HCT116 (cell line): ENCODE measurements around the gene SLC2A13. TPM values are rescaled to one million over a fixed set of nuclear protein-coding genes. Genes with fewer than 3 reads are reported as not detected.

ENCODE experiments used
- ATAC-seq: fragments of 200-7000 bp; cut with Tn5 transposase; 2 replicates; pipeline ENCODE4 v1.9.1; 2020; ENCODE audit warnings: mild to moderate bottlenecking, moderate library complexity
- BruUV-seq: library from RNA; stranded (reverse); fragments of 400-500 nt; replicated peaks from 2 replicates; lab custom pipeline; 2021; lab: Mats Ljungman, UMichigan
- CTCF ChIA-PET: fragments of 300-600 bp; sonication (Branson Sonifier 250); formaldehyde crosslinking; loops from one replicate; lab custom pipeline; 2021; ENCODE audit warnings: antibody characterized with exemption; lab: Charles Lee
- POLR2A ChIA-PET: fragments of 300-600, 350-600 bp; sonication (Branson Sonifier 250); formaldehyde crosslinking; loops from one replicate; lab custom pipeline; 2021; ENCODE audit warnings: antibody characterized with exemption; lab: Charles Lee
- RAD21 ChIA-PET, 2 experiments: fragments of 300-600 bp; sonication (Branson Sonifier 250); formaldehyde crosslinking; loops; one replicate each; lab custom pipeline; 2023; ENCODE audit warnings: low total read pairs in 2 of 2; ENCODE audit not compliant: uncharacterized antibody in 2 of 2, unreplicated experiment in 2 of 2, low non-redundant PET in 1 of 2; lab: Charles Lee
- DNase-seq: peaks from one replicate; pipeline ENCODE4 v3.0.0-alpha.2; 2010; ENCODE audit warnings: low read depth, low spot score
- H2AFZ ChIP-seq: fragments of 200-600 bp; shearing (Covaris generic), sonication (generic); 2 replicates; pipeline ENCODE4 v1.6.1; 2017; ENCODE audit warnings: low read depth, mixed run types, mixed read lengths, antibody characterized with exemption, low read length; ENCODE audit not compliant: poor library complexity, severe bottlenecking
- H3K27ac ChIP-seq: 2 replicates; pipeline ENCODE4 v1.5.1; 2012; ENCODE audit warnings: low read depth, low read length
- H3K27me3 ChIP-seq: fragments of 200-600 bp; sonication (generic); 2 replicates; pipeline ENCODE4 v1.6.1; 2016; ENCODE audit warnings: mixed run types, low read length, mixed read lengths; ENCODE audit not compliant: insufficient read depth
- H3K36me3 ChIP-seq, 2 experiments: fragments of 200-500 bp in 1 of 2; fragments of 200-600 bp in 1 of 2; sonication (Bioruptor generic) in 1 of 2; sonication (generic) in 1 of 2; 2 replicates each; pipeline versions ENCODE4 v1.5.1 to v1.6.1; 2014 to 2016; ENCODE audit warnings: low read length in 2 of 2, inconsistent platforms in 1 of 2, mixed read lengths in 1 of 2, mixed run types in 1 of 2; ENCODE audit not compliant: insufficient read depth in 2 of 2, control insufficient read depth in 1 of 2
- H3K4me1 ChIP-seq, 2 experiments: fragments of 200-600 bp in 1 of 2; sonication (generic) in 1 of 2; 2 replicates each; pipeline versions ENCODE4 v1.5.1 to v1.6.1; 2012 to 2017; ENCODE audit warnings: low read length in 2 of 2, inconsistent platforms in 1 of 2, mild to moderate bottlenecking in 1 of 2, mixed read lengths in 1 of 2, mixed run types in 1 of 2, moderate library complexity in 1 of 2; ENCODE audit not compliant: insufficient read depth in 2 of 2, control insufficient read depth in 1 of 2
- H3K4me2 ChIP-seq: fragments of 200-600 bp; sonication (generic); 2 replicates; pipeline ENCODE4 v1.6.1; 2017; ENCODE audit warnings: mixed run types, low read length, mixed read lengths
- H3K4me3 ChIP-seq, 2 experiments: fragments of 200-600 bp in 1 of 2; sonication (generic) in 1 of 2; replicated peaks in 1 of 2; 2 replicates each; pipeline ENCODE4 v1.5.1; 2011 to 2016; ENCODE audit warnings: low read length in 2 of 2, control low read depth in 1 of 2, low read depth in 1 of 2, mild to moderate bottlenecking in 1 of 2, mixed read lengths in 1 of 2, mixed run types in 1 of 2
- H3K79me2 ChIP-seq: fragments of 200-600 bp; sonication (generic); 2 replicates; pipeline ENCODE4 v1.6.1; 2017; ENCODE audit warnings: mild to moderate bottlenecking, mixed run types, low read length, moderate library complexity, mixed read lengths; ENCODE audit not compliant: insufficient read depth
- H3K9ac ChIP-seq: fragments of 200-600 bp; sonication (generic); 2 replicates; pipeline ENCODE4 v1.6.1; 2016; ENCODE audit warnings: low read length, mixed read lengths
- H3K9me2 ChIP-seq: fragments of 200-600 bp; sonication (generic), shearing (Covaris generic); 2 replicates; pipeline ENCODE4 v1.6.1; 2017; ENCODE audit warnings: mixed run types, mild to moderate bottlenecking, moderate library complexity; ENCODE audit not compliant: insufficient read depth
- H3K9me3 ChIP-seq, 2 experiments: fragments of 200-500 bp in 1 of 2; fragments of 200-600 bp in 1 of 2; sonication (Bioruptor generic) in 1 of 2; sonication (generic) in 1 of 2; 2 replicates each; pipeline ENCODE4 v1.6.1; 2014 to 2017; ENCODE audit warnings: low read length in 2 of 2, mixed read lengths in 2 of 2, inconsistent platforms in 1 of 2, low read depth in 1 of 2, mild to moderate bottlenecking in 1 of 2, mixed run types in 1 of 2, moderate library complexity in 1 of 2; ENCODE audit not compliant: control insufficient read depth in 1 of 2, insufficient read depth in 1 of 2
- H4K20me1 ChIP-seq: fragments of 200-600 bp; sonication (generic), shearing (Covaris generic); 2 replicates; pipeline ENCODE4 v1.6.1; 2017; ENCODE audit warnings: mixed run types, mild to moderate bottlenecking, moderate library complexity; ENCODE audit not compliant: insufficient read depth
- CBX3 ChIP-seq: IDR thresholded peaks from 2 replicates; pipeline ENCODE4 v1.6.1; 2012; ENCODE audit warnings: low read depth
- CEBPB ChIP-seq: IDR thresholded peaks from 2 replicates; pipeline ENCODE4 v1.6.1; 2012; ENCODE audit warnings: low read depth
- EGR1 ChIP-seq: IDR thresholded peaks from 2 replicates; pipeline ENCODE4 v1.6.1; 2012; ENCODE audit warnings: low read depth
- ELF1 ChIP-seq: IDR thresholded peaks from 2 replicates; pipeline ENCODE4 v1.6.1; 2012; ENCODE audit warnings: low read depth, borderline replicate concordance
- JUND ChIP-seq: IDR thresholded peaks from 2 replicates; pipeline ENCODE4 v1.6.1; 2012
- POLR2A ChIP-seq: IDR thresholded peaks from 2 replicates; pipeline ENCODE4 v1.7.0; 2011; ENCODE audit warnings: borderline replicate concordance; ENCODE audit not compliant: insufficient read depth, insufficient read length; ENCODE audit errors: extremely low read depth
- POLR2AphosphoS5 ChIP-seq: IDR thresholded peaks from 2 replicates; pipeline ENCODE4 v1.6.1; 2011; ENCODE audit warnings: mild to moderate bottlenecking, low read depth, low read length, moderate library complexity
- RAD21 ChIP-seq: IDR thresholded peaks from 2 replicates; pipeline ENCODE4 v1.6.1; 2012; ENCODE audit warnings: low read depth, mild to moderate bottlenecking
- SIN3A ChIP-seq: IDR thresholded peaks from 2 replicates; pipeline ENCODE4 v1.6.1; 2012; ENCODE audit warnings: low read depth
- SP1 ChIP-seq: IDR thresholded peaks from 2 replicates; pipeline ENCODE4 v1.6.1; 2012; ENCODE audit warnings: low read depth
- SRF ChIP-seq: IDR thresholded peaks from 2 replicates; pipeline ENCODE4 v1.6.1; 2012; ENCODE audit warnings: low read depth
- TCF7L2 ChIP-seq: IDR thresholded peaks from 2 replicates; pipeline ENCODE4 v1.7.0; 2011; ENCODE audit warnings: borderline replicate concordance, inconsistent platforms; ENCODE audit not compliant: insufficient read depth, insufficient read length; ENCODE audit errors: extremely low read depth
- ZNF274 ChIP-seq: fragments of 200-500 bp; sonication (Bioruptor generic); IDR thresholded peaks from 2 replicates; pipeline ENCODE4 v1.6.1; 2014; ENCODE audit warnings: mild to moderate bottlenecking, low read depth, low read length, inconsistent platforms
- intact Hi-C: fragments of 100-400 bp; cut with micrococcal nuclease; formaldehyde crosslinking; loops from 2 replicates; pipeline ENCODE4 v1.10.0; 2022
- total RNA-seq: library from RNA; stranded (reverse); gene quantifications from one replicate; pipeline ENCODE4 v1.2.1, GENCODE V29; 2021; ENCODE audit not compliant: unreplicated experiment
- TF ChIP-seq, protein P1 (sequence below), 3 experiments: fragments of 200-600 bp in 1 of 3; sonication (generic) in 1 of 3; IDR thresholded peaks in 2 of 3; conservative IDR thresholded peaks in 1 of 3; 2 replicates each; pipeline ENCODE4 v1.5.1; 2012 to 2017; ENCODE audit warnings: low read depth in 2 of 3, low read length in 2 of 3, antibody characterized with exemption in 1 of 3, borderline replicate concordance in 1 of 3, control low read depth in 1 of 3, mild to moderate bottlenecking in 1 of 3, mixed read lengths in 1 of 3, mixed run types in 1 of 3, moderate library complexity in 1 of 3; ENCODE audit not compliant: insufficient read depth in 1 of 3

SLC2A13 gene
- total RNA-seq, 1 experiment from 2014 or later: 6.8 TPM

DNA sequence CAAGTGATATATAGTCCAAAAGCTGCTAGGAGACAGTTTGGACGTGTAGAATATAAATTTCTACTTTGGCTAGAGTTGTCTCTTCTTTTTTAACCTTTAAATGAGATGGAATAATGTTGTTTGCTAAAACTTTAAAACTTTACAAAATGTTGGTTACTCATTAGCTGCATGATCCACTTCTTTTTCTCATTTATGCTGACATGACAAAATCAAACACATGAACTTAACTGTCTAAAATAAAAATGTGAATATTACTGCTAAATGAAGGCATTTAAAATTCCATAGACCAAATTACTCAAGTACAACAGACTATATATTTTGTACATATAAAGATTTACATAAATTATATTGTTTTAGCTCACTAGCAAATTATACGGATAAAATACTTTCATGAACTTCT lies 350.4 kb downstream of the SLC2A13 start:
- H3K9me3 ChIP-seq: no peaks in the 10 kb centered on the region
- H3K9ac ChIP-seq: no peak overlapping the region
- ChIA-PET RAD21 (no interaction called here), POLR2A (no interaction called here), CTCF (interaction anchor here (1.1 kb wide), 1 partner anchor 8 kb away, joined by 4 read pairs; no protein-coding TSS in a partner anchor)
- no peaks in the 10 kb centered on the region for H3K79me2 ChIP-seq
- no peak overlapping the region for H3K4me2 ChIP-seq
- H3K27me3 ChIP-seq: no peaks in the 10 kb centered on the region
- no TSS peak for BruUV-seq
- intact Hi-C loops: no loop called here
- H3K9me2 ChIP-seq: no peaks in the 10 kb centered on the region
- H3K36me3 ChIP-seq: no peaks in the 10 kb centered on the region
- H3K4me3 ChIP-seq: no peak overlapping the region
- no peak overlapping the region for H2AFZ ChIP-seq
- TF ChIP-seq, protein P1, sequence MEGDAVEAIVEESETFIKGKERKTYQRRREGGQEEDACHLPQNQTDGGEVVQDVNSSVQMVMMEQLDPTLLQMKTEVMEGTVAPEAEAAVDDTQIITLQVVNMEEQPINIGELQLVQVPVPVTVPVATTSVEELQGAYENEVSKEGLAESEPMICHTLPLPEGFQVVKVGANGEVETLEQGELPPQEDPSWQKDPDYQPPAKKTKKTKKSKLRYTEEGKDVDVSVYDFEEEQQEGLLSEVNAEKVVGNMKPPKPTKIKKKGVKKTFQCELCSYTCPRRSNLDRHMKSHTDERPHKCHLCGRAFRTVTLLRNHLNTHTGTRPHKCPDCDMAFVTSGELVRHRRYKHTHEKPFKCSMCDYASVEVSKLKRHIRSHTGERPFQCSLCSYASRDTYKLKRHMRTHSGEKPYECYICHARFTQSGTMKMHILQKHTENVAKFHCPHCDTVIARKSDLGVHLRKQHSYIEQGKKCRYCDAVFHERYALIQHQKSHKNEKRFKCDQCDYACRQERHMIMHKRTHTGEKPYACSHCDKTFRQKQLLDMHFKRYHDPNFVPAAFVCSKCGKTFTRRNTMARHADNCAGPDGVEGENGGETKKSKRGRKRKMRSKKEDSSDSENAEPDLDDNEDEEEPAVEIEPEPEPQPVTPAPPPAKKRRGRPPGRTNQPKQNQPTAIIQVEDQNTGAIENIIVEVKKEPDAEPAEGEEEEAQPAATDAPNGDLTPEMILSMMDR (IDR thresholded peaks at IDR 0.05 in 2 of 3, conservative IDR thresholded peaks at IDR 0.05 in 1 of 3; ENCODE audit: borderline replicate concordance in 1 of 3, insufficient read depth in 1 of 3, low read depth in 2 of 3, low read length in 2 of 3): no peak
- TF ChIP-seq POLR2A (no peak), RAD21 (no peak), CBX3 (no peak), JUND (no peak), SIN3A (no peak), SP1 (no peak), CEBPB (no peak), SRF (no peak), POLR2AphosphoS5 (no peak), EGR1 (no peak), ZNF274 (no peak), TCF7L2 (no peak), ELF1 (no peak)
- ATAC-seq (no peak), DNase-seq (no peak)
- no peaks in the 10 kb centered on the region; the same call in 1 of the 2 replicates for H4K20me1 ChIP-seq
- no peaks in the 10 kb centered on the region for H3K4me1 ChIP-seq
- no peak overlapping the region for H3K27ac ChIP-seq
